OCI-LY1 (cell line): ENCODE results near the gene CELF4.

Experiments
- H2AFZ ChIP-seq: fragments of 200-600 bp; sonication (generic), shearing (Covaris generic); 2 replicates; pipeline ENCODE4 v1.6.0; 2014; ENCODE audit warnings: antibody characterized with exemption, mild to moderate bottlenecking, low read length
- H3F3A ChIP-seq: fragments of 200-600 bp; sonication (generic), shearing (Covaris generic); 2 replicates; pipeline ENCODE4 v1.6.0; 2014; ENCODE audit warnings: mild to moderate bottlenecking, antibody characterized with exemption, low read length, moderate library complexity; ENCODE audit not compliant: insufficient read depth
- H3K27ac ChIP-seq: fragments of 200-600 bp; sonication (generic); 2 replicates; pipeline ENCODE4 v1.5.1; 2014; ENCODE audit warnings: low read length, mixed run types, mild to moderate bottlenecking, low read depth; ENCODE audit not compliant: poor library complexity, severe bottlenecking
- H3K27me3 ChIP-seq: fragments of 200-600 bp; sonication (generic); 2 replicates; pipeline ENCODE4 v1.6.0; 2014; ENCODE audit warnings: antibody characterized with exemption, mild to moderate bottlenecking, low read length, moderate library complexity; ENCODE audit not compliant: insufficient read depth
- H3K36me3 ChIP-seq: fragments of 200-600 bp; sonication (generic); 2 replicates; pipeline ENCODE4 v1.6.1; 2014; ENCODE audit warnings: mild to moderate bottlenecking, antibody characterized with exemption, low read length, moderate library complexity, mixed read lengths; ENCODE audit not compliant: insufficient read depth
- H3K4me1 ChIP-seq: fragments of 200-600 bp; sonication (generic); 2 replicates; pipeline ENCODE4 v1.5.1; 2014; ENCODE audit warnings: mild to moderate bottlenecking, low read length, moderate library complexity; ENCODE audit not compliant: insufficient read depth, severe bottlenecking
- H3K4me2 ChIP-seq: fragments of 200-600 bp; sonication (generic), shearing (Covaris generic); 2 replicates; pipeline ENCODE4 v1.6.1; 2014; ENCODE audit warnings: low read length
- H3K4me3 ChIP-seq: fragments of 200-600 bp; sonication (generic); 2 replicates; pipeline ENCODE4 v1.5.1; 2014; ENCODE audit warnings: low read length, low read depth, mild to moderate bottlenecking, mixed read lengths; ENCODE audit not compliant: poor library complexity, severe bottlenecking
- H3K79me2 ChIP-seq: fragments of 200-600 bp; shearing (Covaris generic); 2 replicates; pipeline ENCODE4 v1.6.1; 2016; ENCODE audit warnings: mixed run types, low read length, mixed read lengths; ENCODE audit not compliant: insufficient read depth
- H3K9ac ChIP-seq: fragments of 200-600 bp; sonication (generic), shearing (Covaris generic); 2 replicates; pipeline ENCODE4 v1.6.1; 2014; ENCODE audit warnings: mild to moderate bottlenecking, low read length, mixed read lengths
- H3K9me2 ChIP-seq: fragments of 200-600 bp; sonication (generic), shearing (Covaris generic); 2 replicates; pipeline ENCODE4 v1.6.1; 2014; ENCODE audit warnings: low read depth, mild to moderate bottlenecking, low read length, mixed read lengths
- H3K9me3 ChIP-seq: fragments of 200-600 bp; shearing (Covaris generic); 2 replicates; pipeline ENCODE4 v1.6.1; 2014; ENCODE audit warnings: low read length, mixed read lengths
- H4K20me1 ChIP-seq: fragments of 200-600 bp; sonication (generic), shearing (Covaris generic); 2 replicates; pipeline ENCODE4 v1.6.0; 2016; ENCODE audit warnings: mild to moderate bottlenecking, low read length; ENCODE audit not compliant: insufficient read depth
- CTCF ChIP-seq: fragments of 200-600 bp; sonication (generic), shearing (Covaris generic); IDR thresholded peaks from 2 replicates; pipeline ENCODE4 v1.5.1; 2017; ENCODE audit warnings: mild to moderate bottlenecking, antibody characterized with exemption, low read length, moderate library complexity, mixed read lengths
- EZH2 ChIP-seq: fragments of 200-600 bp; sonication (generic), shearing (Covaris generic); IDR thresholded peaks from 2 replicates; pipeline ENCODE4 v1.8.0; 2017; ENCODE audit warnings: borderline replicate concordance, mixed run types, mild to moderate bottlenecking, antibody characterized with exemption, low read length, moderate library complexity, mixed read lengths

The CELF4 gene

GRCh38 chr18:37412333-37412732 is 153.3 kb downstream of the CELF4 start:
- no peaks in the 10 kb centered on the region for H3K27me3 ChIP-seq
- no peaks in the 10 kb centered on the region for H3F3A ChIP-seq
- H3K4me1 ChIP-seq: no peaks in the 10 kb centered on the region
- no peak overlapping the region for H3K4me2 ChIP-seq
- H3K9me3 ChIP-seq: no peaks in the 10 kb centered on the region
- H3K4me3 ChIP-seq: no peak overlapping the region
- no peak overlapping the region for H3K27ac ChIP-seq
- H3K36me3 ChIP-seq: no peaks in the 10 kb centered on the region
- no peak for TF ChIP-seq EZH2
- TF ChIP-seq CTCF: no peak
- no peaks in the 10 kb centered on the region for H4K20me1 ChIP-seq
- H2AFZ ChIP-seq: no peak overlapping the region
- no peaks in the 10 kb centered on the region for H3K79me2 ChIP-seq
- H3K9ac ChIP-seq: no peak overlapping the region
- no peaks in the 10 kb centered on the region for H3K9me2 ChIP-seq

DNA sequence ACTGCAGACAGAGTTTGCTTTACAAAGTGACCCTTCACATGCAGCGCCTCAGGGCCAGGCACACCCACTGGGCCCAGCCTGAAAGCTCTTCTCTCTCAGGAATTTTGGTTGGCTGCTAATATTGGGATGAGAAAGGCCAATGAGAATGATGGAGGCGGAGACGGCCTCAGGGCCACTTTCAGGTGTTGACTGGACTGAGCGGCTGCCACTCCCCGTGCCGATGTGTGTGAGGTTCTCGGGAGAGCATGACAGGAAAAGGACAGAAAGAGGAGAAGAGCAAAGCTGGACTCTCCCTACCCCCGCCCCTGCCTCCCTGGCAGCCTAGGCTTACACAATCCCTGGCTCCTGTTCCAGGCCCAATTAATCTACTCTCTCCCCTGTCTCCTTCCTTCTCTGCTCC is 155.7 kb downstream of the CELF4 start:
- TF ChIP-seq EZH2 (no peak), CTCF (no peak)
- Histone ChIP-seq H3K4me3 (no peak overlapping the region), H3F3A (no peaks in the 10 kb centered on the region), H3K9me2 (no peaks in the 10 kb centered on the region), H3K9me3 (no peaks in the 10 kb centered on the region), H3K4me2 (no peak overlapping the region), H3K4me1 (no peaks in the 10 kb centered on the region), H4K20me1 (no peaks in the 10 kb centered on the region), H3K27ac (no peak overlapping the region), H3K9ac (no peak overlapping the region), H3K36me3 (no peaks in the 10 kb centered on the region), H3K27me3 (no peaks in the 10 kb centered on the region), H2AFZ (no peak overlapping the region), H3K79me2 (no peaks in the 10 kb centered on the region)

- no peaks in the 10 kb centered on the region for H3K4me1 ChIP-seq
- H3K4me2 ChIP-seq: no peak overlapping the region
- no peaks in the 10 kb centered on the region for H3K27me3 ChIP-seq
- H3K4me3 ChIP-seq: no peak overlapping the region
- no peaks in the 10 kb centered on the region for H3K79me2 ChIP-seq
- no peak overlapping the region for H2AFZ ChIP-seq
- no peaks in the 10 kb centered on the region for H3F3A ChIP-seq
- TF ChIP-seq EZH2 (no peak), CTCF (no peak)
- H4K20me1 ChIP-seq: no peaks in the 10 kb centered on the region
- H3K9me3 ChIP-seq: no peaks in the 10 kb centered on the region
- H3K9ac ChIP-seq: no peak overlapping the region
- H3K36me3 ChIP-seq: no peaks in the 10 kb centered on the region
- H3K9me2 ChIP-seq: no peaks in the 10 kb centered on the region
- H3K27ac ChIP-seq: no peak overlapping the region
These were observed 156.8 kb downstream of the CELF4 start for GRCh38 chr18:37408676-37409265.
